HG02852 (cell line): ENCODE measurements around the gene ADGRG4.
A peak's percentile ranks its signal among the peaks of the same experiment; 100 is the strongest.
"Not testable (repeated sequence)": the region's sequence is repeated elsewhere in the genome, so short reads cannot be mapped to it uniquely, and the experiment has no call there.

Experiments used
- ATAC-seq: cut with Tn5 transposase; IDR thresholded peaks from one replicate; pipeline ENCODE4 v1.9.1; 2021; ENCODE audit warnings: mild to moderate bottlenecking, moderate library complexity; ENCODE audit not compliant: unreplicated experiment

The ADGRG4 gene

GRCh38 chrX:136300721-136301120 lies at the start of gene ADGRG4:
ADGRG4 (plus strand) TSS chrX:136300963; CDS start chrX:136308778, 7,815 bp downstream.
- not testable (repeated sequence) for ATAC-seq

DNA sequence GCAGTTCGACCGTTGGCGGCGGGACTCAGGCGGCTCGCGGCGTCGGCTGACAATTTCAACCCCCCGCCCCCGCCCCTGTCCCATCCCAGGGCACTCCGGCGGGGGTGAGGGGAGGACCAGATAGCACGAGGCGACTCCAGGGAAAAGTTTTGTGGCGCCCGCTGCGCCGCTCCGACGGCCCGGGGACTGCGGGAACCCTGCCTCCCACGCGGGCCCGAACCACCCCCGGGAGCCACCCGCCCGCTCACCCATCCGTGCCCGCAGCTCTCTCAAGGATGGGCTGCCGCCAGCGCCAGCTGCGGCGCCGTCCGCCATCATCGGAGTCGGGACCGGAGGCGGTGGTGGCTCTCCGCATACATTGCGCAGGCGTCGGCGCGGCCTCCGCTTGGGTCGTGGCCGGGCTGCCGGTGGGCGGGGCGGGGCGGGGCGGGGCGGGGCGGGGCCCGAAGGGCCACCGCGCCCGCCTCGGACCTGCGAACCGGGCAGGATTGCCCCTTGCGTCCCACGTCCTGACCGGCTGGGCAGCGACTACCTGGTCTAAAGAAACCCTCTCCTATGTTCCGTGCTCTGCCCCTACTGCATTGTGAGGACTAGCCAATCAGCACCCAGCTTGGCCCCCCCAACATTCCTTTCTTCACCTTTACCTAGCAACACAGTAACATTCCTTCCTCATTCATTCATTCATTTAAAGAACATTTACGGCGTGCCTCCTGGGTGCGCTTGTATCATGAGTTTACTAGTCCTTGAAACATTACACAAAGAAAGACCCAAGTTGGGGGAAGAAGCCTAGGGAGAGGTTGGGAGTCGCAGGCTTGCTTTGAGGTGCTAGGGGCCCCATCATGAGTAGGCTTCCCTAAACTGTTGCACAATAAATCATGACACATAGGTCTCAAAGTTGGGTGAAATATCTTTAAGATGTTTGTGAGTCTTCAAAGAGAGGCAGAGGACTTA lies 49.4 kb upstream of the ADGRG4 start, which contains the start of gene MAP7D3:
TSS of gene MAP7D3 (minus strand) at position 360 of the 951 bp plus-strand sequence. CDS start at position 318, 42 bp downstream.
- ATAC-seq = peak; percentile 87

DNA sequence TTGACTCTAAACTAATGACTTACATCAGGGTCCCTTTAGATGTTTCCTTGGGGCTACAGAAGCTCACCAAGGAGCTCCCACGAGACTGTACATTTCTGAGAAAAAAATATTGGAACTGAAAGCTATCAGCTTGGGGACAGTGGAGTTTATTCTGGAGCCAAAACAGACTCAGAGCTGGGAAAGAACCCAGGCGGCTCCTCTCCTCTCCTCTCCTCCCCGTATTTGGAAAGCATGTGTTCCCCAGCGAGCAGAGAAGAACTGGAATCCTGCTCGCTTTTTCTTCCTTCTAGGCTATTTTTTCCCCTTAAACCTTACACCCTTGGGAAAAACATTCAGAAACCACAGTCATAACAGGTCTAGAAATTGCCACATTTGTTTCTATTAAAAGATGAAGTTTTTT lies 45.2 kb upstream of the ADGRG4 start:
- no peak for ATAC-seq

- no peak for ATAC-seq
Observed at GRCh38 chrX:136256026-136256425, 44.7 kb upstream of the ADGRG4 start.

GRCh38 chrX:136258951-136259350 lies 41.8 kb upstream of the ADGRG4 start:
- no peak for ATAC-seq

DNA sequence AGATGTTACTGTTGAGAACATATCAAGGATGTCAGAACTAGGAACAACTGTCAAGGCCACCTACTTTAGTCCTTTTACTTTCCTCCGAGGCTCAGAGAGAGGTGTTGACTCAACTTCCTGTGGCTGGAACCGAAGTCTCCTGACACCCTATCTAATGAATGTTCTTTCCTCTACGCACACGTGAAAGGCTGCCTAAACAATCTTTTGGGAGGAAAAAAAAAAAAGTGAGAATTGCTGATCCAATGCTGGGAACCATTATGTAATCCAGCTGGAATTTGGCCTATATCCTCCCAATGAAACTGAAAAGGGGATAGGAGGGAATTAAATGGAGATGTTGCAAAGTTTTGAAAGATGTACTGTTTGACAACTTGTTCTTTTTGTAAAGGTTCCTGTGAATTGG lies 41.2 kb upstream of the ADGRG4 start:
- no peak for ATAC-seq

DNA sequence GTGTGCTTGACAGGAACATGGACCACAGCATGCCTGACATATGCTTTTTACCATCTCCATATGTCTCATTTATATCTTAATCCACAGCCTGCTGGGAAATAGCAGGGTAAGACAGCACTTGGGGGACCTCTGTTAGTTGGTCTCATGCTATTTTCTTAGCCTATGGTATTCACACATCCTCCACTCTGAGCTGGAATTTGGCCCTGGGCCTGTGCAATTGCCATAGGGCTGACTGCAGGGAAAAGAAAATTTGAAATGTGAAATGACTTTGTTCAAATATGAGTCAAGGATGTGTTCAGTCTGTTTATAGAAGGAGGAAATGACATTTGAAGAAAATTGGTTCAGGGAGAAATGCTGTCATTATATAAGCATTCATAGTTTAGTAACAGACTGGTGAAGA lies 40.0 kb upstream of the ADGRG4 start:
- ATAC-seq = no peak

DNA sequence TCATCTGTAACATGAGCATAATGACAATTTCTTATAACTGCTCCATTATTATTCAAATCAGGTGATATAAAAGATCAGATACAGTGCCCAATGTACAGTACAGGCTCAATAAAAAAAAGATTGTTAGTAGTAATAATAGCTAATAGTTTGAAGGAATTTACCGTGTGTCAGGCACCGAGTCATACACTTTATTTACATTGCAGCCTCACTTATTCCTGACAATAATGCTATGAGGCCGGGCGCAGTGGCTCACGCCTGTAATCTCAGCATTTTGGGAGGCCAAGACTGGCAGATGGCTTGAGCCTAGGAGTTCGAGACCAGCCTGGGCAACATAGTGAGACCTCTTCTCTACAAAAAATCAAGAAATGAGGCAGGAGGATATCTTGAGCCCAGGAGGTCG lies 39.4 kb upstream of the ADGRG4 start:
- no peak for ATAC-seq

DNA sequence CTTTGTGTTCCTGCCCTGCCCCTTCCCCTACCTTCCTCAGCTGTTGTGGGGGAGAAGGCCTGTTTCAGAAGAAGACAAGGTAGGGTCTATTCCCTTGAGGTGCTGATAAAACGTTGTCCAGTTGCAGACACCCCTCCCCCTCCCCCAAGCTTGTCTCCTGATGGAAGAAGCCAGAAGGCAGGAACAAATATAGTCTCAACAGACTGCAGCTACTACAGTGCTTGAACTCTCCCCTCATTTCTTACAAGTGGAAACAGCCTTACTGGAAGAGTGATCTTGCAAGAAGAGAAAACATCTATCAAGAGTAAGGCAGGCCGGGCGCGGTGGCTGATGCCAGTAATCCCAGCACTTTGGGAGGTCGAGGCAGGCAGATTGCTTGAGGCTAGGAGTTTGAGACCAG lies 38.5 kb upstream of the ADGRG4 start:
- no peak for ATAC-seq

- ATAC-seq = no peak
Observed at GRCh38 chrX:136262812-136263315, 37.9 kb upstream of the ADGRG4 start.

- ATAC-seq = no peak
Observed at GRCh38 chrX:136266828-136267227, 33.9 kb upstream of the ADGRG4 start.

DNA sequence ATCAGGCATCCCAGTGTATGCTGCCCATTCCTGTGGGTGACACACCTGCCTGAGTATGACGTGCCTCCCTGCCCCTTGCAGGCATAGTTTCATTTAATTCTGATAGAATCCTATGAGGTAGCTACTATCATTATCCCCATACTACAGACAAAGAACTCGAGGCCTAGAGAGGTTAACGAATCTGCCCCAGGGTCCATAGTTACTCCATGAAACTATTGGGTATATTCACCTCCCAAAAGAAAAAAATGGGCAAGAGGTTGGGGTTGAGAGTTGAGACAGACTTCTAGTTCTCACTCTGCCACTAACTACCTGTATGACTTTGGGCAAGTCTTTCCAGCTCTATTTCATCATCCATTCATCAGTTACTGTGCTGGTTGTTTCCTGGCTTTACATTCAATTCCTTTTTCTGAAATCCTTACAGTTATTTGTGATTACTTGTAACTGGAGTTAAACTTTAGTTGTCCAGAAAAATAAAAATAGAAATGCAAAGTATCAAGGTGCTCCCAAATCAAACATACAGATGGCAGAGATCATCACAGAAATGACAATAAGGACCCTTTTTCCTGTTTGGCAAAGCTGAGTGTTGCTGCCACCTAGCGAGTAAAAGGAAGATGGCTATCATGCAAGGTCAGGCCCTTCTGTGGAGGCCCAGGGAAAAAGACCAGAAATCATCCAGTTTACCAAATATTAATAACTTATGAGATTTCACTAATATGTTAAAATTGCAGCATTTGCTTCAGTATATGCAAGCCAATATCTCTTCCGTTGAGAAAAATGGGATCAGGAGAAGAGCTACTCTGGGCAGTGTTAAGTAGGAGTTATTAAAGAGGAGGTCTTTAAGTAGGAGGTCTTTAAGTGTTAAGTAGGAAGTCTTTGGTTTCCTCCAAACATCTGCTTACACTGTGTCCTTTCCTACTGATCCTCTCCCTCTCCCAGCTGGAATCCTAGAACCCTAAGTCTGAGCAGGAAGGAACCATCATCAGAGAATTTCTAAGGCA lies 32.4 kb upstream of the ADGRG4 start:
- peak; percentile 90 for ATAC-seq

GRCh38 chrX:136269921-136270320 lies 30.8 kb upstream of the ADGRG4 start:
- ATAC-seq = no peak

DNA sequence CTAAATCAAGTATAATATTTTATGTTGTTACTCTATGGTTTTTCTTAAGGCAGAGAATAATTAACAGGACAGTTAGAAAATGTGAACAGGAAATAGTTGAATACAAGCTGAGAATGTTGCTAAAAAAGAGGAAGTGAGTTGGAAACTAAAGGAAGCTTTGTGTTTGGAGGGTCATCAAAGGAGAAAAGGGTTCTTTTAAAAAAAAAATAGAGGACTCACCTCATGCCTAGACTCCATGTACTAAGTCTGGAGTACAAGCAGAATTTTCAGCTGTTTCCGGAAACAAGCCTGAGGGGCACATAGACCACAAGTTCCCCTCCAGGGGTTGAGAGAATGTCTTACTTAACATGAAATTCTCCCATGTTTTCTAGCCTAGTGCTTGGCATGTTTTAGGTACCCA lies 29.5 kb upstream of the ADGRG4 start:
- ATAC-seq = no peak

DNA sequence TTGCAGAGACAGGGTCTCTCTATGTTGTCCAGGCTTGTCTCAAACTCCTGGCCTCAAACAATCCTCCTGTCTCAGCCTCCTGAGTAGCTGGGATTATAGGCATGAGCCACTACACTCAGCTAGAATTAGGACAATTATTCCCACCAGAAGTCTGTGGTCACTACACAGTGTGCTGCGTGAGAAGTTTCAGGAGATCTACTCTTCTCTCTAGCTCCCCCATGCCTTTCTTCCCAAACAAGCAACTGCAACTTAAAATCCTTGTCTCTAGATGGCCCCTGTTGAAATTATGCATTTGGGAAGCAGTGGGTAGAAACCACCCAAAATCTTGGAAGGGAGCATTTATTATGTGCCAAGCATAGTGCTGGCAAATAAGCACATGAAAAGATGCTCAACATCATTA lies 28.4 kb upstream of the ADGRG4 start:
- ATAC-seq = no peak

DNA sequence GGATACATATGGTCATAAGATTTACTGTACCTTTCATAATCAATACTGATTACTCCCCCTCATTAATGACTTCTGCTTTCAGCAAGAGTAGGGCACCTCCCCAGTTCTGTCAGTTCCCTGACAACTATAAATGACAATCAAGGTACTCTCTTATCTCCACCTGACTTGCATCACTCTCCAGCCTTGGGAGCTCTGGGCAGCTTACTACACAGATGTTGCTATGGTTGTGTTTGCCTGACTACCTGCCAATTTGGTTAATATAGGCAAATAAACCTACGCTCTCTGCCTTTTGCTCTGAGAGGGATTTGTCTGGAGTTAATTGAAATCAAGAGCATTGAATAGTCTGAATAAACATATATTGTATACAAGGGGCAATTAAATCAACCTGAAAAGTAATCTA lies 26.8 kb upstream of the ADGRG4 start:
- ATAC-seq = no peak

- no peak for ATAC-seq
Observed at GRCh38 chrX:136275553-136275952, 25.2 kb upstream of the ADGRG4 start.

DNA sequence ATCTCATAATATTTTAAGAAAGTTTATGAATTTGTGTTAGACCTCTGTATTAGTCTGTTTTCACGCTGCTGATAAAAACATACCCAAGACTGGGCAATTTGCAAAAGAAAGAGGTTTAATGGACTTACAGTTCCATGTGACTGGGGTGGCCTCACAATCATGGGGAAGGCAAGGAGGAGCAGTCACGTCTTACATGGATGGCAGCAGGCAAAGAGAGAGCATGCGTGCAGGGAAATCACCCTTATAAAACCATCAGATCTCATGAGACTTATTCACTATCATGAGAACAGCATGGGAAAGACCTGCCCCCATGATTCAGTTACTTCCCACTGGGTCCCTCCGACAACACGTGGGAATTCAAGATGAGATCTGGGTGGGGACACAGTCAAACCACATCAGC lies 14.4 kb upstream of the ADGRG4 start:
- not testable (repeated sequence) for ATAC-seq

GRCh38 chrX:136291824-136292223 lies 8.9 kb upstream of the ADGRG4 start:
- no peak for ATAC-seq

- no peak for ATAC-seq
Observed at GRCh38 chrX:136292656-136293055, 8.1 kb upstream of the ADGRG4 start.

- ATAC-seq = no peak
Observed at GRCh38 chrX:136295380-136295779, 5.4 kb upstream of the ADGRG4 start.
